HG02798 (cell line): ENCODE data around the gene CAMTA1.
"Not testable (repeated sequence)": the region's sequence is repeated elsewhere in the genome, so short reads cannot be mapped to it uniquely, and the experiment has no call there.

Source experiments
- ATAC-seq: cut with Tn5 transposase; IDR thresholded peaks from one replicate; pipeline ENCODE4 v1.9.1; 2021; ENCODE audit warnings: mild to moderate bottlenecking; ENCODE audit not compliant: unreplicated experiment, poor library complexity

Gene CAMTA1

DNA sequence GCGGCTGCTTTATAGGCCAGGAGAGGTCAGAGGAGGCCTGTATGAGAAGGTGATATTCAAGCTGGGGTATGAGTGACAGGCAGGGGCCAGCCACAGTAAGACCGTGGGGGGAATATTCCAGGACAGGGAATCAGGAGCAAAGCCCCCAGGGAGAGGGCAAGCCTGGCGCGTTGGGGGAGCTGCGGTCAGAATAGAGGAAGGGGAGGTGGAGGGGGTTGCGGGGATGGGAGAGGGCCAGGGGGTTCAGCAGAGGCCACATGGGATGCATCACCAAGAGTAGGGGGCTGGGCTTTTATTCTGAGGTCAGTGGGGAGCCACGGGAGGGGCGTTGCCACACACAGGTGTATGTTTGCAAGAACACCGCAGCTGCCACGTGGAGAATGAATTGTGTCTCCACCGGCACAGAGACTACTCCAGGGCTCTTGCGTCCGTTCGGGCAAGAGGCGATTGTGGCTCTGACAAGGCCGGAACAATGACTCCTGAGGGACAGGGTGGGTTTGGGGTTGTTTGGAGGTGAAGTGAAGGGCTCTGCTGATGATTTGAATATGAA lies 901.1 kb downstream of the CAMTA1 start:
- ATAC-seq = no peak

DNA sequence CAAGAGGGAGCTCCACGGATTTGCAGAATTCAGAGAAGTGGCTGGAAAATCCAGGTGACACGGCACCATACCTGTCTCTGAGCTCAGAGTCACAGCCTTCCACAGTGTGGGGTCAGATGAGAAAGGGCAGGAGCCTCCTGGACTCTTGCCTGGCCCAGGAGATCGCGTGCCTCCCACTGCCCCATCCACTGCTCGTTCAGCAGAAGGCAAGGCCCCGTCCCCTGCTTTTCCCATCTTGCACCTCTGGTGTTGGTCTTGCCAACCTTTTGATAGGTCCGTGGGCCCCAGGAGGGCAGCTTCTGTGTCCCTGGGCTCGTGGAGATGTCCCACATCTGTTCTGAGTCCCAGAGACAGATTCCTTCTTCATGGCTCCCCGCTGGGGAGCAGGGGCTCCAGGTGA lies 902.2 kb downstream of the CAMTA1 start:
- no peak for ATAC-seq

DNA sequence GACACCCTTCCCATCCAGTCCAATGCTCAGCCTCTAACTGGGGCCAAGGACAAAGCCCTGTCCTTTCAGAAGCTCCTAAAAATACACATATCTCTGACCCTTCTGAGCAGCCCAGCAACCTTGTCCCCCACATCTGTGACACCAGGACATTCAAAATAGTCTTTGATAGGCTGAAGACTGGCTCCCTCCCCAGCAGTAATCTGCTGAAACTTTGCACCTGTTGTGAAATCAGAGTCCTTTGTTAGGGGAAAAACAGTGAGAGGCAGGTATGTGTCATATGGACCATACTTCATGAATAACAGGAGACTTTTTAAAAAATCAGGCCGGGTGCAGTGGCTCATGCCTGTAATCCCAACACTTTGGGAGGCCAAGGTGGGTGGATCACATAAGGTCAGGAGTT lies 903.4 kb downstream of the CAMTA1 start:
- no peak for ATAC-seq

DNA sequence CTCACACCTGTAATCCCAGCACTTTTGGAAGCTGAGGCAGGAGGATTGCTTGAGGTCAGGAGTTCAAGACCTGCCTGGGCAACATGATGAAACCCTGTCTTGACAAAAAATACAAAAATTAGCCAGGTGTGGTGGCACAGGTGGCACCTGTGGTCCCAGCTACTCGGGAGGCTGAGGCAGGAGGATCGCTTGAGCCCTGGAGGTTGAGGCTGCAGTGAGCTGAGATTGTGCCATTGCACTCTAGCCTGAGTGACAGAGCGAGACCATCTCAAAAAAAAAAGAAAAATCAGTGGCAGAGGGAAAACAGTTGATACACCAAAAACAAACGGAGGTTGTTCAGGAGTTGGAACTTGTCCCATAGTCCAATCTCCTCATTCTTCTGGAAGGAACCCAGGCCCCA lies 904.1 kb downstream of the CAMTA1 start:
- not testable (repeated sequence) for ATAC-seq

DNA sequence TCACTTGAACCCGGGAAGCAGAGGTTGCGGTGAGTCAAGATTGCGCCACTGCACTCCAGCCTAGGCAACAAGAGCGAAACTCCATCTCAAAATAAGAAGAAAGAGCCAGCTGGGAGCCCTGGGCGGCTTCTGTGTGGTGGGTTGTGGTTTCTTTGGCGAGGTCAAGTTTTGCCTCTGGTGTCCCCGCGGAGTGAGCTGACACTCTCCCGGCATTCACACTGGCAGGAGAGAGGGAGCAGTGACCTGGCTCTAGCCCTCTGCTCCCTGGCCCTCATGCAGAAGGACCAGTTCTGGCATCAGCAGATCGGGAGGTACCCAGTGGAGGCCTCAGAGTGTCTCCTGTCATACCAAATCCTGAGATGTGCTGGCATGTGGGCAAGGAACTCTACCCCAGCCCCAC lies 904.8 kb downstream of the CAMTA1 start:
- ATAC-seq = no peak

DNA sequence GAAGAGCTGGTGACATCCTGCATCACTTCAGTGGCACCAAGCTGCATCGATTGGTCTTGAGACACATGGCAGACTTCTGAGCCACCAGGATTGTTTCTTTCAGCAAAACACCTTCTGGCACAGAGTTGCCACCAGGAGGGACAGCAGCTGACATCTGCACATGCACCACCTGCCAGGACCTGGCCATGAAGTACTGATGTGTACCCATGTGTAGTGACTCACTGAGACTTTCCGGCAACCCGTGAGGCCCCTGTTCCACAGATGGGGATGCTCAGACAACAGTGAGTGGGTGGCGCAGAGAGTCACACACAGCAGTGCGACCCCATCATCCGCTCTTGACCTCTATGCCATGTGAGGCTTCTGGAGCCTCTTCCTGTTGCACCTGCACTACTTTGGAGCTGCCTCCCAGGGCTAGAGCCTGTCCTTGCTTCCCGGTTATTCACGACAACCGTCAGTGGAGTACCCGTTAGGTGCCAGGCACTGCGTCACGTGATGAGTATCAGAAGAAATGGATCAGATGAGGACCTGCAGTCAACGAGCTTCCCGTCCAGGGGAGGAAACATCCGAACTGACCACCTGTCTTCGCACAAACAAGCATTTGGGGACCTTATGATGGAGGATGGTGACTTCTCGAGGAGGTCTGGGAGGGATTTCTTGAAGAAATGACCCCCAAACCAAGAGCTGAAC lies 905.4 kb downstream of the CAMTA1 start:
- ATAC-seq = no peak

DNA sequence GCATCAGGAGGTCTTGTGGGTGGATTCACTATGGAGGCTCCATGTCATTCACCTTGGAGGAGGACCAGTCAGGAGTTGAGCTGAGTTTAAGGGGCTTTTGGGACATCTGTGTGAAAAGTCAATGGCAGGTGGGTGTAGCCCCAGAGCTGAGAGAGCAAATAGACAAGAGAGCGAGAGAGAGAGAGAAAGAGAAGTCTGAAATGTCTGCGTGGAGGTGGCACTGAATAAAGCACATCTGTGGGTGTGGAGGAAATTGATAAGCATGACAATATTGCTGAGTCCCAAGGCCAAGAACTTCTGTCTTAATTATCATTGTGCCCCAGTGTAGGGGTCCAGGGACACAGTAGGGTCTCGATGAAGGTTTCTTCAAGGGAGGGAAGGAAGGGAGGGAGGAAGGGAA lies 906.3 kb downstream of the CAMTA1 start:
- ATAC-seq = no peak

DNA sequence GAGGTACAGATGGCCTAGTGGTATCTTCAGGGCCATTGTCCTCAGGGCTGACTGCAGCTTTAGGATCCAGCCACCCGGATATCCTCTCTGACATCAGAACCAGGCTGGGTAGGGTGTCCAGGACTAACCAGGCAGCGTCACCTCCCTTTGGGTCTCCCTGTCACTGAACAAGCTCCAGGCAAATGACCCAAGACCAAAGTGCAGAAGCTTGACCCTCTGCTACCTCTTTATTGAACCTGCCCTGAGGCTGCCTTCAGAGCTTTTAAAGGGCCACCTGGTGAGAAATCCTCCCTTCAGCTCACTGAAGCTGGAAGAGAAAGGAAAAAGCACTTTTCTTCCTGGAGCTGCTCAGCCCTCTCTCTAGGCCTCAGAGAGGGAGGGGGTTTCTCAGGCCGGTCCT lies 906.8 kb downstream of the CAMTA1 start:
- ATAC-seq = no peak

DNA sequence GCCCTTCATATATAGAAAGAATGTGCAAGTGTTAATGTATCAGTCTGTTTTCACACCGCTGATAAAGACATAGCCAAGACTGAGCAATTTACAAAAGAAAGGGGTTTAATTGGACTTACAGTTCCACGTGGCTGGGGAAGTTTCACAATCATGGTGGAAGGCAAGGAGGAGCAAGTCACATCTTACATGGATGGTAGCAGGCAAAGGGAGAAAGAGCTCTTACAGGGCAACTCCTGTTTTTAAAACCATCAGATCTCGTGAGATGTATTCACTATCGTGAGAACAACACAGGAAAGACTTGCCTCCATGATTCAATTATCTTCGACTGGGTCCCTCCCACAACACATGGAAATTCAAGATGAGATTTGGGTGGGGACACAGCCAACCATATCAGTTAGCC lies 907.8 kb downstream of the CAMTA1 start:
- ATAC-seq = not testable (repeated sequence)

DNA sequence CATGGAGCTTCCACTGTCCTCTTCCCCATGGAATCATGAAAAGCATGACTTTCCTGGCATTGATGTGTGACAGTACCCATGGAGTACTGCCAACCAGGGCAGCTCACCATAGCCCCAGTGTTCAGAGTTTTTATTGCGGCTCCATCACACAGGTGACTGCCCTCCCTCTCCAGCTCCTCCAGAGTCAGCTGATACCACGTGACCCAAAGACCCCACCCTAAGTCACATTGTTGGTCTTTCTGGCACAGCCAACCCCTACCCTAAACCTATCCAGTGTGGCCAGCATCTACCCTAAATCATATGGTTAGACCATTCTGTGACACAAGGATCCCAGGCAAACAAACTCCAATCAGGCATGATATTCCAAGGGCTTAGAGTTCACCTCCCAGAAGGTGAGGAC lies 908.4 kb downstream of the CAMTA1 start:
- no peak for ATAC-seq

DNA sequence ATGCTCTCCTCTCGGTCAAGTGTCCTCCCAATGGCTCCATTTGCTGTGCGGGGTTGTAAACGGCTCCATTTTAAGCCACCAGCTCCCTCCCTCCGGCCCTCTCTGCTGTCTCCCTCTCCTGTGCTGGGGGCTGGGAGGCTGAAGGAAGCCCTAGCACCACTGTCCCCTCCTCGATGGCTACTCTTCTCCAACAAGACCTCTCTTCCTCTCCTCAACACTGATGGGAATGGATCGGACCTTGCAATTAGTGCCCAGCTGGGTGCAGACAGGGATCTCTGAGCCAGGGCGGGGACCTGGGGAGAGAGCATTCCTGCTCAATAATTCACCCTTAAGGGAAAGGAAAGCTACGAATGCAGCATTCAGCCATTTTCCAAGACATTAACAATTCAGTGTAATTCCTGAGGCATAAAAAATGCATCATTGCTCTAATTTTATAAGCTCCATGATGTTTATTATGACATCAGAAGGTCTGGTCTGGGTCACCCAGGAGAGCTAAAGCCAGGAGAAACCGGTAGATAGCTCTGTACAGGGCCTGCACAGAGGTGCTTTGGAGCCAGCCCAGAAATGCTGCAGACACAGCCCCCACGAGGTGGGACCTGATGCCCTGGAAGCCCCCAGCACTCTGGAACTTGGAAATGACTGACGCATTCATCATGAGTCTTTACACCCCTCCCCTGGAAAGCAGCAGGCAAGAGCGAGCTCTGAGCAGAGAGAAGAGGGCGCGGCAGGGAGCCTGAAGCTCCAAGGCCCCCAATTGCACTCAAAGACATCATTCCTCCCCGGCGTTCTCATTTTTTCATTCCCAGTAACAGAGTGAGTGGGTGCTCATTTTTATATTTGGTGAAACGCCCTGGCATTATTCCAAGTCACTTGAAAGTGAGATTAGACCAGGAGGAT lies 909.6 kb downstream of the CAMTA1 start:
- no peak for ATAC-seq

DNA sequence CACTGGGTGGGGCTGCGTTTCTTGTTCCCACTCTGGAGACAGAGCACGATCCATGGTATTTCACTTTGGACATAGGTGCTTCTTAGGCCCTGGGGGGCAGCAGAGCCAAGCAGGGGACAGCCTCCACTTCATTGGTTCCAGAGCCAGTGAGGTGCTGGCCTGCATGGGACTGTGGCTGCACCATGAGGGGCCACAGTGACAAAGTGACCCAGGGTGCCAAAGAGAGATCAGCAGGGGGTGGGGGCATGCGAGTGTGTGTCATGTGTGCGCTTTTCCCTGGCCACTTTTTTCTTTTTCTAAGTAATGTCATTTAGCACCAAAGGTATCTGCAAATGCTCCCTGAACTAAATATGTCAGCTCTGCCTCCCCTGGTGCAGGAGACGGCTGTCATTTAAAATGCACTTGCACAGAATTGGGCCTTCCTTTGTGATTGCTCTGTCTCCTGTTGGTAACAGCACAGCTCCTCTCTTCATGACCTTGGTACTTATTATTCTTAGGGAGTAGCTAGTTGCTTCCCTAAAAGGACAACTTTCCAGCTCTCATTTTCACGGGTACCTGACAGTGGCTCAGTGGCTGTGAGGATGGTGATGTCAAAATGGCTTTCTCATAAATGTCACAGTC lies 910.4 kb downstream of the CAMTA1 start:
- no peak for ATAC-seq

DNA sequence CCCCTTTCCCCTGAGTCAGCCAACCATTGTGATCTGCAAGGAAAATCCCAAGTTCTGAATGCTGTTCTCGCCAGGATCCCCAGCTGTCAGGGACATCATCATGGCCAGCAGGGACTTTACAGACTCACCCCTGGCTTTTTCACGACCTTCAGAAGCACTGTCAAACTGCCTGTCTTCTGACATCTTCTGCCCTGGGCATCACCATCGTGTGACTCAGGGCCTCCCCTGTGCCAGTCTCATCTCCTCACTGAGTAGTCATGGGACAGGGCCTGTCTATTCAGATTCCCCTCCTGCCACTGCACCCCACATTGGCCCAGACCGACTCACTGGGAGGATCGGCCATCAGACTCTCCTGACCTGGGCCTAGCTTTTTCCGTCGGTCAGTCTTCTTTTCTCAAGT lies 913.4 kb downstream of the CAMTA1 start:
- no peak for ATAC-seq

DNA sequence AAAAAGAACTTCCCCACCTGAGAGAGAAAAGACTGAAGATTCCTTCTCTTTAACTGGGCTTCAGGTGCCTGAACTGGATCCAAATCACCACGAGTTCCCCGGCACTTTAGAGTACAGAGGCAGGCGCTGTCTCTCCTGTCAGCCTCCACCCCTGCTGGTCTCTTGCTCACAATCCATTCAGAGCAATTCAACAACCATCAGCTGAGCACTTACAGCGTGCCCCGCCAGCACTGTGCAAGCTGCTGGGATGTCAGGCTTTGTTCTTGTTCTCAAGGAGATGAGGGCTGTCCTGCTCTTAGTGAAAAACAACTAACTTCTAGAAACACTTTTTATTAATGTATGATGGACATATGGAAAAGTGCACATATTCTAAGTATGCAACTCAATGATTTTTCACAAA lies 917.1 kb downstream of the CAMTA1 start:
- no peak for ATAC-seq

DNA sequence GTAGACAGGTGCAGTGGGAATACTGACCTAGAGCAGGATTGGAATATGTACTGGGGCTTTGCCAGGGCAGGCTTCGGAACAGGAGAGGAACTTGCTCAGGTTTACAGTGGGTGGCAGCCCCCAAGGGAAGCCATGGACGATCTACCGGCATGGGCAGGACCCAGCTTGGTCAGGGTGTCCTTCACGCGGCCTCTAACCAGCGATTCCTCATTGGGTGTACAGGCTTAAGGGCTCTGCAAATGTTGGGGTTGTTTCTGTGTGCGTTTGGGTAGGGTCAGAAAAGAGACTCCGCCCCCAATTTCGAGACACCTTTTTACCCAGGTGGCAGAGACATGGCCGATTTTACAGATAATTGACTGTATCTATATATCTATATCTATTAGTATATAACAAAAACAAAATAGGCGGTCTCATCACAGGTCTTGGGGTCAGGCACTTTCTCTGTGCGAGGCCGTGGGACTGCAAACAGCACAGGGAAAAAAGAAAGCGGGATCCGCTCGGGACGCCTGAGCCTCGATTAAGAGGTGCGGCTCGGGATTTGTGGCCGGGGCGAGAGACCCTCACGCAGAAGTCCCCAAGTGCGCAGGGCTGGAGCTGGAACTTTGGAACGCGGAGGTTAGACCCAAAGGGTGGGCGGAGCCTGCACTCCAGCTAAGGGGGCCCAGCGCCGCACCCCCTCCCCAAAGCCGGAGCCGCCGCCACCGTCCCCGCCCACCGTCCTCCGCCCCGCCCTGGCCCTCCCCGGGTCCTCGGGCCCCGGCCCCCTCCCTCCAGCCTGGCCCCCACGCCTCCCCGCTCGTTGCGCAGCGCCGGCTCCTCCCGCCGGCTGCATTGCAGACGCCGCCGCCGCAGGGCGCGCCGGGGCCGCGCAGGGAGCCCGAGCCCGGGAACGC lies 918.3 kb downstream of the CAMTA1 start:
- ATAC-seq = no peak

DNA sequence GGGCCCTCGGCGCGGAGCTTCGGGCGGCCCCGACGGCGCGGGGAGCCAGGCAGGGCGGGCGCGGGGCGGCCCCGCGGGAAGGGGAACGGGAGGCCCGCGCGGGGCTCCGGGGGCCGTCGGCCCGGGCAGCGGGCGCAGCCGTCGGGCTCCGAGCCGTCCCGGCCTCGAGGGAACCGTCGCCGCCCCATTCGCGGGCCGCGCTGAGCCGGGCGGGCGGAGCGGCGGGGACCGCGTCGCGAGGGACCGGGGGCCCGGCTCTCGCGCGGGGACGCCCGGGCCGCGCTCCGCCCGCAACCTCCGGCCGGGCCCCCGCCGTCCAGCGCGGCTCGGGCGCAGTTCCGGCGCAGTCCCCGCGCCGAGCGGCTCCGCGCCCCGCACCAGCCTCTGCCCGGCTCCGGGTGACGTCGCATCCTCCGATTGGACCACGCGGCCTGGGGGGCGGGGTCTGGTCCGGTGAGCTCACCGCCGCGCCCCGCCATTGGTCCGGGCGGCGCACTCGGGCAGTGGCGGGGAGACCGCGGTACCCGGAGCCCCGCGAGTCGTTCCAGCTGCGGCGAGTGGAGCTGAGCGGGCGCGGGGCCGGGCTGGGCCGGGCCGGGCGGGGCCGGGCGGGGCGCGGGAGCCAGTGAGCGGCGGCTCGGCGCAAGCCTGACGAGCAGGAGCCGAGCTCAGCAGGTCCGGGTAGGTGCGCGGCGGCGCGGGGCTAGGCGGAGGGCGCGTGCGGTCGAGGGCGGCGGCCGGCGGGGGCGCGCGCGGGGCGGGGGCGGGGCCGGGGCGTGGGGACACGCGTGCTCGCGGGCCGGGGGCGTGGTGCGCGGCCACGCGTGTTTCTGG lies 919.2 kb downstream of the CAMTA1 start:
- ATAC-seq = peak; percentile 93

DNA sequence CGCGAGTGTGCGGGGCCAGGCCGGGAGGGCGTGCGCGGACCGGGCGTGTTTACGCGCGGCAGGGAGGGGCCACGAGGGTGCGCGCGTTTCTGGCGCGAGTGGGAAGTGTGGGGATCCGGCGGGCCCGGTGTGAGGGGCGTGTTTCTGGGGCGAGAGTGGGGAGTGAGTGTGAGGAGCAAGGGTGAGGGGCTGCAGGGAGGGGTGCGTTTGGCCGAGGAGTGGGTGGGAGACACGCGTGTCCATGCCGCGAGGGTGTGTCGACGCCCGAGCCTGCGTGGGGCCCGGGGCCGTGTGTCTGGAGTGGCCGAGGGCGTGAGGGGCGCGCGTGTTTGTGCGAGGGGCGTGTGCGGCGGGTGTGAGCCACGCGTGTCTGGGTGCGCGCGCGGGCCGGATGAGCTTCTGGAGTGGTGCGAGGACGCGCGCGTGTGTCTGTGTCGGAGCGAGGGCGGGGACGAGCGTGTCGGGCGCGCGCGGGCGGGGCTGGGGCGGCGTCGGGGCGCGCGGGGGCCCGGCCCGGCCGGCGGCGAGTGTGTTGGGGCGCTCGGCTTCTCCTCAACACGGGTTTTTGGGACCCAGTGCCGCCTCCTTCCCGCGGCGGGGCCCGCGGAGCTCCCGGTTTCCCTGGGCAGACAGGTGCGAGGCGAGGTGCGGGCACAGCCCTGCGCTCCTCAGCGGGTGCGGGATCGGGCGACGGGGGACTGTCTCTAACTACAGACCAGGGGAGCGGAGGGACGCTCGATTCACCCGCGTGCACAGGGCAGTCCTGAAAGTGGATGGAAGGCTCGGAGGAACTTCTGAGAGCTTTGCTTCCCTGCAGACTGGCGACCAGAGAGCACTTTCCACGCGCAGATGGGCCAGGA lies 920.0 kb downstream of the CAMTA1 start:
- ATAC-seq = no peak

DNA sequence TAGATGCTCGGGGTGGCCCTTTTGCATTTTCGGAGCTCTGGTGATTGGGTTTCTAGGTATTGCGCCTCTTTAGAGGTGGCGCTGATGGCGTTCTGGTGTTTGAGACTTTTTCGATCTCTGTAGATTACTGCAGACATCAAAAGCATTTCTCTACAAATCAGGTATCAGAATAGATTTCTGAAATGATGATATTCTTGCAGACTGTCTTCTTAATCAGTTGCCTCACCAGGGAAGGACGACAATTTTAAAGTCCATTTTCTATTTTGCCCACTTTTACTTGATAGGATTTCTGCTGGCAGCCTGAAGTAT lies 920.6 kb downstream of the CAMTA1 start:
- no peak for ATAC-seq
